BJ (cell line): ENCODE measurements around the gene GNG14. TPM values are rescaled to one million over a fixed set of nuclear protein-coding genes. Genes with fewer than 3 reads are reported as not detected.

ENCODE experiments used
- CTCF ChIA-PET: fragments of 350-600 bp; formaldehyde crosslinking; extraction: SDS; loops from one replicate; lab custom pipeline; 2021; ENCODE audit warnings: antibody characterized with exemption, inconsistent platforms; lab: Yijun Ruan, JAX
- POLR2A ChIA-PET: fragments of 300-600 bp; sonication (Branson Sonifier 250); formaldehyde crosslinking; extraction: SDS; loops from one replicate; lab custom pipeline; 2021; ENCODE audit warnings: antibody characterized with exemption; lab: Charles Lee
- DNase-seq: peaks from one replicate; pipeline ENCODE4 v3.0.0-alpha.2; 2011; ENCODE audit warnings: low read depth
- H3K27me3 ChIP-seq: 2 replicates; pipeline ENCODE4 v1.6.0; 2011; ENCODE audit warnings: low read length; ENCODE audit not compliant: control insufficient read depth, insufficient read depth
- H3K36me3 ChIP-seq: 2 replicates; pipeline ENCODE4 v1.5.1; 2011; ENCODE audit warnings: low read length; ENCODE audit not compliant: control insufficient read depth, insufficient read depth
- H3K4me3 ChIP-seq: 2 replicates; pipeline ENCODE4 v1.5.1; 2011; ENCODE audit warnings: low read depth, mild to moderate bottlenecking, control low read depth, low read length
- polyA plus RNA-seq: library from polyadenylated mRNA; depleted of rRNA; stranded (reverse); fragments of >200 nt; gene quantifications from 2 replicates; pipeline ENCODE4 v1.2.3, GENCODE V29; 2011
- TF ChIP-seq, protein P1 (sequence below): IDR thresholded peaks from 2 replicates; pipeline ENCODE4 v1.5.1; 2011; ENCODE audit warnings: low read depth, mild to moderate bottlenecking, control low read depth, inconsistent platforms, low read length, moderate library complexity; ENCODE audit not compliant: insufficient read depth

Gene GNG14
- polyA plus RNA-seq, 1 experiment: not detected

DNA sequence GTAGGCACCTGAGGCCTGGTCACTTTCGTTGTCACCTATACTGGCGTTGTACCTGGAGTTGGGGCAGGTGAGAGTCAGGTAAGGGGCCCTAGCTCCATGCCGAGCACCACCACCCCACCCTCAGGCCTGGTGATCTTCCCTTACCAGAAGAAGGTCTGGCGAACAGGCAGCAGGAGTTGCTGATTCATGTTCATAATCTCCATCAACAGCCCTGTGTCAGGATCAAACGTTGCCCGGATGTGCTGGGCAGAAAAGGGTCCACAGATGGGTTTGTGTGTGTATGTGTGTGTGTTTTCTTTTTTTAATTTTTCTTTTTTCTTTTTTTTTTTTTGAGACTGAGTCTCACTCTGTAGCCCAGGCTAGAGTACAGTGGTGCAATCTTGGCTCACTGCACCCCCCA is 35.6 kb upstream of the GNG14 start:
- H3K4me3 ChIP-seq: no peak overlapping the region
- H3K27me3 ChIP-seq: no peaks in the 10 kb centered on the region
- TF ChIP-seq, protein P1, sequence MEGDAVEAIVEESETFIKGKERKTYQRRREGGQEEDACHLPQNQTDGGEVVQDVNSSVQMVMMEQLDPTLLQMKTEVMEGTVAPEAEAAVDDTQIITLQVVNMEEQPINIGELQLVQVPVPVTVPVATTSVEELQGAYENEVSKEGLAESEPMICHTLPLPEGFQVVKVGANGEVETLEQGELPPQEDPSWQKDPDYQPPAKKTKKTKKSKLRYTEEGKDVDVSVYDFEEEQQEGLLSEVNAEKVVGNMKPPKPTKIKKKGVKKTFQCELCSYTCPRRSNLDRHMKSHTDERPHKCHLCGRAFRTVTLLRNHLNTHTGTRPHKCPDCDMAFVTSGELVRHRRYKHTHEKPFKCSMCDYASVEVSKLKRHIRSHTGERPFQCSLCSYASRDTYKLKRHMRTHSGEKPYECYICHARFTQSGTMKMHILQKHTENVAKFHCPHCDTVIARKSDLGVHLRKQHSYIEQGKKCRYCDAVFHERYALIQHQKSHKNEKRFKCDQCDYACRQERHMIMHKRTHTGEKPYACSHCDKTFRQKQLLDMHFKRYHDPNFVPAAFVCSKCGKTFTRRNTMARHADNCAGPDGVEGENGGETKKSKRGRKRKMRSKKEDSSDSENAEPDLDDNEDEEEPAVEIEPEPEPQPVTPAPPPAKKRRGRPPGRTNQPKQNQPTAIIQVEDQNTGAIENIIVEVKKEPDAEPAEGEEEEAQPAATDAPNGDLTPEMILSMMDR: no peak
- POLR2A ChIA-PET: no interaction called here
- H3K36me3 ChIP-seq: peaks cover 7% of the 10 kb centered on the region
- no peak for DNase-seq
- CTCF ChIA-PET: interaction anchor here (0.9 to 1.5 kb wide), 2 partner anchors 20 to 22 kb away, joined by 3 to 4 read pairs; no protein-coding TSS in a partner anchor

DNA sequence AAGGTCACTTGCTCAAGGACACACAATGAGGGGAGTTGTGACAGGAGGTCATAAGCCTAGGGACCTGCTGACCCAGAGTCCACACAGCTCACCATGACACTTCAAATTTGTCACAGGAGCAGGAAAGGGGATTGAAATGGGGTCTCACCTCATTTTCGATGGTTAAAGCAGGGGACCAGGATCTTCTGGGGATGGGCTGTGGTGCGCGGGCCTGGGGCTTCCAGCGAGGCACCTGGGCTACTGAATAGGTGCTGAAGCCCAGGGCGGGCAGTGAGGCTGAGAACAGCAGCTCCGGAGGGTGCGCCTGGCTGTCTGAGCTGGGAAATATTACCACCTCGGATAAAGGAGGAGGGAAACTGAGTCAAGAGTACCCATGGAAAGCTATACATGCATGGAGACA is 32.3 kb upstream of the GNG14 start:
- POLR2A ChIA-PET: no interaction called here
- Histone ChIP-seq H3K27me3 (no peaks in the 10 kb centered on the region), H3K36me3 (peaks cover 9% of the 10 kb centered on the region), H3K4me3 (no peak overlapping the region)
- no peak for DNase-seq
- TF ChIP-seq, protein P1: no peak
- CTCF ChIA-PET: interaction anchor here (1.3 to 1.4 kb wide), 2 partner anchors 15 to 21 kb away, joined by 3 to 6 read pairs; no protein-coding TSS in a partner anchor

DNA sequence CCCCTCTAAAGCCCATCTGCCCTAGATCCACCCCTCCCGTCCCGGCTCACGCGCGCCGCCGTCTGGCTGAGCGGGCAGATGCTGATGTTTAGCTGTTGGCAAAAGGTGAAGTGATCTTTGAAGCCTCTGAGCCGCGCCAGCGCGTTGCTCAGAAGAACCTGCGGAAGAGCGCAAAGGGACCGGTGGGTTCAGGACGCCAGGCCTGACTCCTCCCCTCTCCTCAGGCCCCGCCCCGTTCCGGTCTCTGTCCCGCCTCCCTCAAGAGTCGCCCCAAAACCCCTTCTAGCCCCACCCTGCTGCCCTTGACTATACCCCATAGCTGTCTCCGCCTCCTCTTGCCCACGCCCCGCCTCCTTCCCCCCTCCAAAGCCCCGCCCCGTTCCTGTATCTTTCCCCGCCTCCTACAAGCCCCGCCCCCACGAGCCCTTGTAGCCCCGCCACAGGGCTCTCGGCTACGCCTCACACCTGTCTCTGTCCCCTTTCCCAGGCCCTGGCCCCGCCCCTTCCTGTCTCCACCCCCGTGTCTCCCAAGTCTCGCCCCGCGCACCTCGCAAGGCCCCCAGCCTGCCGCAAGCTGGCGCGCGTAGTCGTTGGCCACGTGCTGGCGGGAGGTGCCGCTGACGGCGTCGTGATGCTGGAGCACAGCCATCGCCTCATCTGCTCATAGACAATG is 30.8 kb upstream of the GNG14 start:
- H3K27me3 ChIP-seq: no peaks in the 10 kb centered on the region
- H3K4me3 ChIP-seq: no peak overlapping the region
- DNase-seq: no peak
- ChIA-PET CTCF (interaction anchor here (1.7 kb wide), 1 partner anchor 11 kb away, joined by 3 read pairs; no protein-coding TSS in a partner anchor), POLR2A (no interaction called here)
- H3K36me3 ChIP-seq: peaks cover 14% of the 10 kb centered on the region
- TF ChIP-seq, protein P1: no peak

GRCh38 chr19:12657966-12658365 is 29.8 kb upstream of the GNG14 start:
- no peak overlapping the region for H3K4me3 ChIP-seq
- no peak for DNase-seq
- H3K36me3 ChIP-seq: peaks cover 14% of the 10 kb centered on the region
- ChIA-PET CTCF (interaction anchor here (0.6 to 1.7 kb wide), 3 partner anchors 9 to 92 kb away, joined by 3 read pairs; no protein-coding TSS in a partner anchor), POLR2A (no interaction called here)
- TF ChIP-seq, protein P1: no peak
- H3K27me3 ChIP-seq: no peaks in the 10 kb centered on the region

- H3K36me3 ChIP-seq: peaks cover 20% of the 10 kb centered on the region
- no peak for DNase-seq
- POLR2A ChIA-PET: no interaction called here
- TF ChIP-seq, protein P1: no peak
- no peaks in the 10 kb centered on the region for H3K27me3 ChIP-seq
- CTCF ChIA-PET: interaction anchor here (0.6 to 1.1 kb wide), 2 partner anchors 12 to 296 kb away, joined by 3 to 5 read pairs; partner anchors contain the start of gene ZNF442
- no peak overlapping the region for H3K4me3 ChIP-seq
Observed at GRCh38 chr19:12660980-12661379, 26.8 kb upstream of the GNG14 start.
